WTC11 (cell line): Measurements from ENCODE around the gene IL24. TPM values are rescaled to one million over a fixed set of nuclear protein-coding genes. Genes with fewer than 3 reads are reported as not detected.

ENCODE experiments used
- ATAC-seq: fragments of 200-7000 bp; cut with Tn5 transposase; 2 replicates; pipeline ENCODE4 v1.10.0; 2021; ENCODE audit warnings: mild to moderate bottlenecking, moderate library complexity
- CTCF ChIA-PET: fragments of 300-600 bp; sonication (Branson Sonifier 250); formaldehyde crosslinking; loops from one replicate; lab custom pipeline; 2021; ENCODE audit warnings: antibody characterized with exemption; lab: Charles Lee
- POLR2A ChIA-PET: fragments of 350-600 bp; sonication (Branson Sonifier 250); formaldehyde crosslinking; loops from one replicate; lab custom pipeline; 2021; ENCODE audit warnings: antibody characterized with exemption; lab: Charles Lee
- DNase-seq: peaks from one replicate; pipeline ENCODE4 v3.0.0; 2021; ENCODE audit warnings: low spot score
- H3K27ac Mint-ChIP-seq: 2 replicates; pipeline ENCODE4 v1.8.0; 2021; ENCODE audit warnings: mixed read lengths
- H3K27me3 Mint-ChIP-seq: 2 replicates; pipeline ENCODE4 v1.8.0; 2021; ENCODE audit warnings: low read depth, mild to moderate bottlenecking, moderate library complexity, mixed read lengths
- H3K36me3 Mint-ChIP-seq: 2 replicates; pipeline ENCODE4 v1.8.0; 2021; ENCODE audit warnings: mixed read lengths
- H3K4me1 Mint-ChIP-seq: 2 replicates; pipeline ENCODE4 v1.8.0; 2022; ENCODE audit warnings: mixed read lengths
- H3K4me3 Mint-ChIP-seq: 2 replicates; pipeline ENCODE4 v1.8.0; 2021; ENCODE audit warnings: mild to moderate bottlenecking, moderate library complexity, mixed read lengths
- H3K9me3 Mint-ChIP-seq: 2 replicates; pipeline ENCODE4 v1.8.0; 2021; ENCODE audit warnings: mixed read lengths
- CBFB ChIP-seq: sonication (generic); formaldehyde crosslinking; IDR thresholded peaks from 2 replicates; pipeline ENCODE4 v1.8.1; 2022; ENCODE audit warnings: mild to moderate bottlenecking, low read depth, missing genetic modification reagents
- ETV6 ChIP-seq: sonication (generic); formaldehyde crosslinking; IDR thresholded peaks from 2 replicates; pipeline ENCODE4 v1.8.1; 2022; ENCODE audit warnings: mild to moderate bottlenecking, missing genetic modification reagents
- FOXK1 ChIP-seq: sonication (generic); formaldehyde crosslinking; IDR thresholded peaks from 2 replicates; pipeline ENCODE4 v1.8.0; 2022; ENCODE audit warnings: mild to moderate bottlenecking, moderate library complexity, missing genetic modification reagents
- GABPB1 ChIP-seq: sonication (generic); formaldehyde crosslinking; IDR thresholded peaks from 2 replicates; pipeline ENCODE4 v1.8.1; 2023; ENCODE audit warnings: mild to moderate bottlenecking, missing genetic modification reagents
- KAT7 ChIP-seq: sonication (generic); formaldehyde crosslinking; IDR thresholded peaks from 2 replicates; pipeline ENCODE4 v1.8.1; 2023; ENCODE audit warnings: missing genetic modification reagents, mild to moderate bottlenecking, borderline replicate concordance
- NFATC4 ChIP-seq: fragments of 250-450 bp; sonication (Bioruptor Pico); IDR thresholded peaks from 2 replicates; pipeline ENCODE4 v1.9.0; 2021; ENCODE audit warnings: mild to moderate bottlenecking
- NFYB ChIP-seq: sonication (generic); formaldehyde crosslinking; conservative IDR thresholded peaks from 2 replicates; pipeline ENCODE4 v1.8.0; 2022; ENCODE audit warnings: low read depth, missing genetic modification reagents
- NR3C1 ChIP-seq: sonication (generic); formaldehyde crosslinking; conservative IDR thresholded peaks from 2 replicates; pipeline ENCODE4 v1.8.1; 2023; ENCODE audit warnings: low read depth, mild to moderate bottlenecking, missing genetic modification reagents
- PRRX2 ChIP-seq: fragments of 250-450 bp; sonication (Bioruptor Pico); IDR thresholded peaks from 2 replicates; pipeline ENCODE4 v1.8.0; 2021; ENCODE audit warnings: mild to moderate bottlenecking
- ZBTB21 ChIP-seq: sonication (generic); formaldehyde crosslinking; IDR thresholded peaks from 2 replicates; pipeline ENCODE4 v1.8.1; 2023; ENCODE audit warnings: mild to moderate bottlenecking, missing genetic modification reagents, borderline replicate concordance
- ZNF138 ChIP-seq: sonication (generic); formaldehyde crosslinking; conservative IDR thresholded peaks from 2 replicates; pipeline ENCODE4 v1.8.1; 2022; ENCODE audit warnings: mild to moderate bottlenecking, moderate library complexity, missing genetic modification reagents
- ZNF263 ChIP-seq: sonication (generic); formaldehyde crosslinking; IDR thresholded peaks from 2 replicates; pipeline ENCODE4 v1.8.1; 2022; ENCODE audit warnings: low read depth, mild to moderate bottlenecking, moderate library complexity, missing genetic modification reagents
- total RNA-seq: library from RNA; stranded (reverse); gene quantifications from 3 replicates; pipeline ENCODE4 v1.2.3, GENCODE V29; 2021
- TF ChIP-seq, protein P1 (sequence below): fragments of 250-450 bp; sonication (Bioruptor Pico); IDR thresholded peaks from 2 replicates; pipeline ENCODE4 v1.9.0; 2021; ENCODE audit warnings: moderate library complexity, mild to moderate bottlenecking, inconsistent platforms, borderline replicate concordance
- TF ChIP-seq, protein P2 (sequence below): fragments of 250-450 bp; sonication (Bioruptor Pico); IDR thresholded peaks from 2 replicates; pipeline ENCODE4 v2.1.2; 2022; ENCODE audit warnings: mild to moderate bottlenecking, moderate library complexity
- TF ChIP-seq, protein P3 (sequence below): sonication (generic); formaldehyde crosslinking; IDR thresholded peaks from 2 replicates; pipeline ENCODE4 v1.8.0; 2022; ENCODE audit warnings: mild to moderate bottlenecking, missing genetic modification reagents
- TF ChIP-seq, protein P4 (sequence below): fragments of 250-450 bp; sonication (Bioruptor Pico); IDR thresholded peaks from 2 replicates; pipeline ENCODE4 v1.9.0; 2021; ENCODE audit warnings: mild to moderate bottlenecking, borderline replicate concordance
- TF ChIP-seq, protein P5 (sequence below): sonication (generic); formaldehyde crosslinking; IDR thresholded peaks from 2 replicates; pipeline ENCODE4 v1.8.1; 2023; ENCODE audit warnings: mild to moderate bottlenecking, moderate library complexity, missing genetic modification reagents
- TF ChIP-seq, protein P6 (sequence below): sonication (generic); formaldehyde crosslinking; IDR thresholded peaks from 2 replicates; pipeline ENCODE4 v1.8.0; 2022; ENCODE audit warnings: mild to moderate bottlenecking, missing genetic modification reagents
- TF ChIP-seq, protein P7 (sequence below): fragments of 200-600 bp; IDR thresholded peaks from 2 replicates; pipeline ENCODE4 v1.8.0; 2022; ENCODE audit warnings: antibody characterized with exemption

IL24 gene
- total RNA-seq, 1 experiment from 2014 or later: not detected

DNA sequence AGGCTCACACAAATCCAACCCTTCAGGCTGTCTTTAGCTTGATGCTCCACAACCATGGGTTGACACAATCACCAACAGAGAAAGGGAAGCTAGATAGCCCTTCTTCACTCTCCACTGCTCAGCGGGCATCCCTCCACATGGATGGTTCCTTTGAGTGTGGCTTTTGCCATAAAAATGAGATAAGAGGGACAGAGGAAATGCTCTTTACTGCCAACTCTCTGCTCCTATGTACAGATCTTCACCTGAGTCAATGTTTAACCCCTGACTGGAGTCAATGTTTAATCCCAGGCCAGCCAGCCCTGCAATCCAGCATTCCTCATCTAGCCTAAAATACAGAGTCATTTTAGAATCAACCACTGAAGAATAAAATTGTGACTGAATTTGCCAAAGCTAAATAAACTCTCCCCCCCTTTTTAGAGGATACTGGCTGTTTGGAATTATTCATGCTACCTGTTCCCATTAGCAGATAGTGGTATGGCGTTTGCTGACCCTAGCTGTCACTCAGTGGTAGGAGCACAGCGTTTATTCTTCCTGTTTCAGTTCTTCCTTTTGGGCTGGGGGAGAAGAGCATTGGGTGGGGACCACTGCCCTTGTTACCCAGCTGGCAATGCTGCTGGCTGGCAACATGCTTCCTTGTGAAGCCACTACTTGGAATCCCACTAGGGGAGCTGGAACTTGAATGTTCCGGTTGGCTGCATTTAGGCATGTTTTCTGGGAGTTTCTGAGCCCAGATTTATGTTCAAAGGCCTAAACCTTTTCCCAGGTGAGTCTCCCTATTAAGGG is 54.3 kb downstream of the IL24 start:
- H3K4me3 Mint-ChIP-seq: no peak overlapping the region
- peaks cover 4% of the 10 kb centered on the region for H3K27me3 Mint-ChIP-seq
- ChIA-PET CTCF (interaction anchor here (1.2 to 2.3 kb wide), 4 partner anchors 16 to 39 kb away, joined by 3 to 9 read pairs (median 6); no protein-coding TSS in a partner anchor), POLR2A (no interaction called here)
- TF ChIP-seq NFYB (CRISPR knock-in tag) (no peak), NFATC4 (CRISPR knock-in tag) (no peak), GABPB1 (CRISPR knock-in tag) (no peak), NR3C1 (CRISPR knock-in tag) (no peak), CBFB (CRISPR knock-in tag) (no peak)
- TF ChIP-seq, protein P1, sequence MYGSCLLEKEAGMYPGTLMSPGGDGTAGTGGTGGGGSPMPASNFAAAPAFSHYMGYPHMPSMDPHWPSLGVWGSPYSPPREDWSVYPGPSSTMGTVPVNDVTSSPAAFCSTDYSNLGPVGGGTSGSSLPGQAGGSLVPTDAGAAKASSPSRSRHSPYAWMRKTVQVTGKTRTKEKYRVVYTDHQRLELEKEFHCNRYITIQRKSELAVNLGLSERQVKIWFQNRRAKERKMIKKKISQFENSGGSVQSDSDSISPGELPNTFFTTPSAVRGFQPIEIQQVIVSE: no peak
- TF ChIP-seq, protein P2, sequence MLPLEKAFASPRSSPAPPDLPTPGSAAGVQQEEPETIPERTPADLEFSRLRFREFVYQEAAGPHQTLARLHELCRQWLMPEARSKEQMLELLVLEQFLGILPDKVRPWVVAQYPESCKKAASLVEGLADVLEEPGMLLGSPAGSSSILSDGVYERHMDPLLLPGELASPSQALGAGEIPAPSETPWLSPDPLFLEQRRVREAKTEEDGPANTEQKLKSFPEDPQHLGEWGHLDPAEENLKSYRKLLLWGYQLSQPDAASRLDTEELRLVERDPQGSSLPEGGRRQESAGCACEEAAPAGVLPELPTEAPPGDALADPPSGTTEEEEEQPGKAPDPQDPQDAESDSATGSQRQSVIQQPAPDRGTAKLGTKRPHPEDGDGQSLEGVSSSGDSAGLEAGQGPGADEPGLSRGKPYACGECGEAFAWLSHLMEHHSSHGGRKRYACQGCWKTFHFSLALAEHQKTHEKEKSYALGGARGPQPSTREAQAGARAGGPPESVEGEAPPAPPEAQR: no peak
- TF ChIP-seq, protein P3, sequence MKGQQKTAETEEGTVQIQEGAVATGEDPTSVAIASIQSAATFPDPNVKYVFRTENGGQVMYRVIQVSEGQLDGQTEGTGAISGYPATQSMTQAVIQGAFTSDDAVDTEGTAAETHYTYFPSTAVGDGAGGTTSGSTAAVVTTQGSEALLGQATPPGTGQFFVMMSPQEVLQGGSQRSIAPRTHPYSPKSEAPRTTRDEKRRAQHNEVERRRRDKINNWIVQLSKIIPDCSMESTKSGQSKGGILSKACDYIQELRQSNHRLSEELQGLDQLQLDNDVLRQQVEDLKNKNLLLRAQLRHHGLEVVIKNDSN (CRISPR knock-in tag): no peak
- TF ChIP-seq, protein P4, sequence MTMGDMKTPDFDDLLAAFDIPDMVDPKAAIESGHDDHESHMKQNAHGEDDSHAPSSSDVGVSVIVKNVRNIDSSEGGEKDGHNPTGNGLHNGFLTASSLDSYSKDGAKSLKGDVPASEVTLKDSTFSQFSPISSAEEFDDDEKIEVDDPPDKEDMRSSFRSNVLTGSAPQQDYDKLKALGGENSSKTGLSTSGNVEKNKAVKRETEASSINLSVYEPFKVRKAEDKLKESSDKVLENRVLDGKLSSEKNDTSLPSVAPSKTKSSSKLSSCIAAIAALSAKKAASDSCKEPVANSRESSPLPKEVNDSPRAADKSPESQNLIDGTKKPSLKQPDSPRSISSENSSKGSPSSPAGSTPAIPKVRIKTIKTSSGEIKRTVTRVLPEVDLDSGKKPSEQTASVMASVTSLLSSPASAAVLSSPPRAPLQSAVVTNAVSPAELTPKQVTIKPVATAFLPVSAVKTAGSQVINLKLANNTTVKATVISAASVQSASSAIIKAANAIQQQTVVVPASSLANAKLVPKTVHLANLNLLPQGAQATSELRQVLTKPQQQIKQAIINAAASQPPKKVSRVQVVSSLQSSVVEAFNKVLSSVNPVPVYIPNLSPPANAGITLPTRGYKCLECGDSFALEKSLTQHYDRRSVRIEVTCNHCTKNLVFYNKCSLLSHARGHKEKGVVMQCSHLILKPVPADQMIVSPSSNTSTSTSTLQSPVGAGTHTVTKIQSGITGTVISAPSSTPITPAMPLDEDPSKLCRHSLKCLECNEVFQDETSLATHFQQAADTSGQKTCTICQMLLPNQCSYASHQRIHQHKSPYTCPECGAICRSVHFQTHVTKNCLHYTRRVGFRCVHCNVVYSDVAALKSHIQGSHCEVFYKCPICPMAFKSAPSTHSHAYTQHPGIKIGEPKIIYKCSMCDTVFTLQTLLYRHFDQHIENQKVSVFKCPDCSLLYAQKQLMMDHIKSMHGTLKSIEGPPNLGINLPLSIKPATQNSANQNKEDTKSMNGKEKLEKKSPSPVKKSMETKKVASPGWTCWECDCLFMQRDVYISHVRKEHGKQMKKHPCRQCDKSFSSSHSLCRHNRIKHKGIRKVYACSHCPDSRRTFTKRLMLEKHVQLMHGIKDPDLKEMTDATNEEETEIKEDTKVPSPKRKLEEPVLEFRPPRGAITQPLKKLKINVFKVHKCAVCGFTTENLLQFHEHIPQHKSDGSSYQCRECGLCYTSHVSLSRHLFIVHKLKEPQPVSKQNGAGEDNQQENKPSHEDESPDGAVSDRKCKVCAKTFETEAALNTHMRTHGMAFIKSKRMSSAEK (CRISPR knock-in tag): no peak
- no peaks in the 10 kb centered on the region for H3K4me1 Mint-ChIP-seq
- peaks cover 11% of the 10 kb centered on the region for H3K9me3 Mint-ChIP-seq
- DNase-seq: no peak
- no peak overlapping the region for H3K27ac Mint-ChIP-seq
- no peak for ATAC-seq
- H3K36me3 Mint-ChIP-seq: no peaks in the 10 kb centered on the region

DNA sequence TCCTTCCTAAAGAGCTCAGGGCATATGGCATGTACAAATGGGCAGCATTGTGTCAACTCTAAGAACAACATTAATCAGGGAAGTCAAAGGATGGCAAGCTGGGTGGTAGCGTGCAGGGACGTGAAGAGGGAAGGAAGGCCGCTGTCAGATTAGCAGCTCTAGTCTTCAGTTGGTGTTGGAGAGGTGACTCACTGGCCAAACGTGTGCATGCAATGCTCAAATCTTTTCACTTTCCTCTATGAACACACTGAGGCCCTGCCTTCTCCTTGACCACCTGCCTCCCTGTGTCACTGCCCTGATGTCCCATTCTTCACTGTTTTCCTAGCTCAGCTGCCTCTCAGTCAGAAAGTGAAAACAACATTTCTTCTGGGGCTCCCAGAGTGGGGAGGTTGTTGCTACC is 54.9 kb downstream of the IL24 start:
- Mint-ChIP-seq H3K27me3 (peaks cover 4% of the 10 kb centered on the region), H3K9me3 (peaks cover 11% of the 10 kb centered on the region), H3K27ac (no peak overlapping the region), H3K4me1 (no peaks in the 10 kb centered on the region), H3K4me3 (no peak overlapping the region), H3K36me3 (no peaks in the 10 kb centered on the region)
- POLR2A ChIA-PET: no interaction called here
- no peak for ATAC-seq
- no peak for DNase-seq
- CTCF ChIA-PET: interaction anchor here (1.2 to 2.3 kb wide), 4 partner anchors 17 to 40 kb away, joined by 3 to 9 read pairs (median 6); no protein-coding TSS in a partner anchor
- no peak for TF ChIP-seq ZNF263
- no peak for TF ChIP-seq GABPB1 (CRISPR knock-in tag)
- TF ChIP-seq ETV6: no peak
- TF ChIP-seq FOXK1 (CRISPR knock-in tag): no peak
- no peak for TF ChIP-seq ZNF138
- no peak for TF ChIP-seq ZBTB21 (CRISPR knock-in tag)
- TF ChIP-seq PRRX2 (CRISPR knock-in tag): no peak
- TF ChIP-seq, protein P5, sequence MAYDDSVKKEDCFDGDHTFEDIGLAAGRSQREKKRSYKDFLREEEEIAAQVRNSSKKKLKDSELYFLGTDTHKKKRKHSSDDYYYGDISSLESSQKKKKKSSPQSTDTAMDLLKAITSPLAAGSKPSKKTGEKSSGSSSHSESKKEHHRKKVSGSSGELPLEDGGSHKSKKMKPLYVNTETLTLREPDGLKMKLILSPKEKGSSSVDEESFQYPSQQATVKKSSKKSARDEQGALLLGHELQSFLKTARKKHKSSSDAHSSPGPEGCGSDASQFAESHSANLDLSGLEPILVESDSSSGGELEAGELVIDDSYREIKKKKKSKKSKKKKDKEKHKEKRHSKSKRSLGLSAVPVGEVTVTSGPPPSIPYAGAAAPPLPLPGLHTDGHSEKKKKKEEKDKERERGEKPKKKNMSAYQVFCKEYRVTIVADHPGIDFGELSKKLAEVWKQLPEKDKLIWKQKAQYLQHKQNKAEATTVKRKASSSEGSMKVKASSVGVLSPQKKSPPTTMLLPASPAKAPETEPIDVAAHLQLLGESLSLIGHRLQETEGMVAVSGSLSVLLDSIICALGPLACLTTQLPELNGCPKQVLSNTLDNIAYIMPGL (CRISPR knock-in tag): no peak
- TF ChIP-seq, protein P3 (CRISPR knock-in tag): no peak
- TF ChIP-seq, protein P6, sequence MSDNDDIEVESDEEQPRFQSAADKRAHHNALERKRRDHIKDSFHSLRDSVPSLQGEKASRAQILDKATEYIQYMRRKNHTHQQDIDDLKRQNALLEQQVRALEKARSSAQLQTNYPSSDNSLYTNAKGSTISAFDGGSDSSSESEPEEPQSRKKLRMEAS (CRISPR knock-in tag): no peak
- TF ChIP-seq NFATC4 (CRISPR knock-in tag): no peak
- TF ChIP-seq, protein P7, sequence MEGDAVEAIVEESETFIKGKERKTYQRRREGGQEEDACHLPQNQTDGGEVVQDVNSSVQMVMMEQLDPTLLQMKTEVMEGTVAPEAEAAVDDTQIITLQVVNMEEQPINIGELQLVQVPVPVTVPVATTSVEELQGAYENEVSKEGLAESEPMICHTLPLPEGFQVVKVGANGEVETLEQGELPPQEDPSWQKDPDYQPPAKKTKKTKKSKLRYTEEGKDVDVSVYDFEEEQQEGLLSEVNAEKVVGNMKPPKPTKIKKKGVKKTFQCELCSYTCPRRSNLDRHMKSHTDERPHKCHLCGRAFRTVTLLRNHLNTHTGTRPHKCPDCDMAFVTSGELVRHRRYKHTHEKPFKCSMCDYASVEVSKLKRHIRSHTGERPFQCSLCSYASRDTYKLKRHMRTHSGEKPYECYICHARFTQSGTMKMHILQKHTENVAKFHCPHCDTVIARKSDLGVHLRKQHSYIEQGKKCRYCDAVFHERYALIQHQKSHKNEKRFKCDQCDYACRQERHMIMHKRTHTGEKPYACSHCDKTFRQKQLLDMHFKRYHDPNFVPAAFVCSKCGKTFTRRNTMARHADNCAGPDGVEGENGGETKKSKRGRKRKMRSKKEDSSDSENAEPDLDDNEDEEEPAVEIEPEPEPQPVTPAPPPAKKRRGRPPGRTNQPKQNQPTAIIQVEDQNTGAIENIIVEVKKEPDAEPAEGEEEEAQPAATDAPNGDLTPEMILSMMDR: no peak
- TF ChIP-seq KAT7: no peak
- TF ChIP-seq, protein P2: no peak
